Glomerular visceral epithelial cell (primary cell): Measurements from ENCODE around the gene NBR1.
"Not testable (repeated sequence)": the region's sequence is repeated elsewhere in the genome, so short reads cannot be mapped to it uniquely, and the experiment has no call there.

Experiments used
- DNase-seq: peaks from one replicate; pipeline ENCODE4 v3.0.0-alpha.2; 2016; ENCODE audit errors: extremely low spot score

Gene NBR1, protein sequence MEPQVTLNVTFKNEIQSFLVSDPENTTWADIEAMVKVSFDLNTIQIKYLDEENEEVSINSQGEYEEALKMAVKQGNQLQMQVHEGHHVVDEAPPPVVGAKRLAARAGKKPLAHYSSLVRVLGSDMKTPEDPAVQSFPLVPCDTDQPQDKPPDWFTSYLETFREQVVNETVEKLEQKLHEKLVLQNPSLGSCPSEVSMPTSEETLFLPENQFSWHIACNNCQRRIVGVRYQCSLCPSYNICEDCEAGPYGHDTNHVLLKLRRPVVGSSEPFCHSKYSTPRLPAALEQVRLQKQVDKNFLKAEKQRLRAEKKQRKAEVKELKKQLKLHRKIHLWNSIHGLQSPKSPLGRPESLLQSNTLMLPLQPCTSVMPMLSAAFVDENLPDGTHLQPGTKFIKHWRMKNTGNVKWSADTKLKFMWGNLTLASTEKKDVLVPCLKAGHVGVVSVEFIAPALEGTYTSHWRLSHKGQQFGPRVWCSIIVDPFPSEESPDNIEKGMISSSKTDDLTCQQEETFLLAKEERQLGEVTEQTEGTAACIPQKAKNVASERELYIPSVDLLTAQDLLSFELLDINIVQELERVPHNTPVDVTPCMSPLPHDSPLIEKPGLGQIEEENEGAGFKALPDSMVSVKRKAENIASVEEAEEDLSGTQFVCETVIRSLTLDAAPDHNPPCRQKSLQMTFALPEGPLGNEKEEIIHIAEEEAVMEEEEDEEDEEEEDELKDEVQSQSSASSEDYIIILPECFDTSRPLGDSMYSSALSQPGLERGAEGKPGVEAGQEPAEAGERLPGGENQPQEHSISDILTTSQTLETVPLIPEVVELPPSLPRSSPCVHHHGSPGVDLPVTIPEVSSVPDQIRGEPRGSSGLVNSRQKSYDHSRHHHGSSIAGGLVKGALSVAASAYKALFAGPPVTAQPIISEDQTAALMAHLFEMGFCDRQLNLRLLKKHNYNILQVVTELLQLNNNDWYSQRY

GRCh38 chr17:43170766-43171585 lies at the start of gene NBR1:
Gene NBR1, plus strand, starts transcription at chr17:43171214. Its CDS starts 4,586 bp downstream, at chr17:43175800.
- DNase-seq = peak; percentile 97

DNA sequence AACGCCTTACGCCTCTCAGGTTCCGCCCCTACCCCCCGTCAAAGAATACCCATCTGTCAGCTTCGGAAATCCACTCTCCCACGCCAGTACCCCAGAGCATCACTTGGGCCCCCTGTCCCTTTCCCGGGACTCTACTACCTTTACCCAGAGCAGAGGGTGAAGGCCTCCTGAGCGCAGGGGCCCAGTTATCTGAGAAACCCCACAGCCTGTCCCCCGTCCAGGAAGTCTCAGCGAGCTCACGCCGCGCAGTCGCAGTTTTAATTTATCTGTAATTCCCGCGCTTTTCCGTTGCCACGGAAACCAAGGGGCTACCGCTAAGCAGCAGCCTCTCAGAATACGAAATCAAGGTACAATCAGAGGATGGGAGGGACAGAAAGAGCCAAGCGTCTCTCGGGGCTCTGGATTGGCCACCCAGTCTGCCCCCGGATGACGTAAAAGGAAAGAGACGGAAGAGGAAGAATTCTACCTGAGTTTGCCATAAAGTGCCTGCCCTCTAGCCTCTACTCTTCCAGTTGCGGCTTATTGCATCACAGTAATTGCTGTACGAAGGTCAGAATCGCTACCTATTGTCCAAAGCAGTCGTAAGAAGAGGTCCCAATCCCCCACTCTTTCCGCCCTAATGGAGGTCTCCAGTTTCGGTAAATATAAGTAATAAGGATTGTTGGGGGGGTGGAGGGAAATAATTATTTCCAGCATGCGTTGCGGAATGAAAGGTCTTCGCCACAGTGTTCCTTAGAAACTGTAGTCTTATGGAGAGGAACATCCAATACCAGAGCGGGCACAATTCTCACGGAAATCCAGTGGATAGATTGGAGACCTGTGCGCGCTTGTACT lies 45.7 kb upstream of the NBR1 start, which contains the start of gene BRCA1:
Gene BRCA1 (minus strand): TSS at position 232 of the 834 bp plus-strand sequence. CDS start 1,268 bp downstream, outside the sequence.
- peak; percentile 99 for DNase-seq

DNA sequence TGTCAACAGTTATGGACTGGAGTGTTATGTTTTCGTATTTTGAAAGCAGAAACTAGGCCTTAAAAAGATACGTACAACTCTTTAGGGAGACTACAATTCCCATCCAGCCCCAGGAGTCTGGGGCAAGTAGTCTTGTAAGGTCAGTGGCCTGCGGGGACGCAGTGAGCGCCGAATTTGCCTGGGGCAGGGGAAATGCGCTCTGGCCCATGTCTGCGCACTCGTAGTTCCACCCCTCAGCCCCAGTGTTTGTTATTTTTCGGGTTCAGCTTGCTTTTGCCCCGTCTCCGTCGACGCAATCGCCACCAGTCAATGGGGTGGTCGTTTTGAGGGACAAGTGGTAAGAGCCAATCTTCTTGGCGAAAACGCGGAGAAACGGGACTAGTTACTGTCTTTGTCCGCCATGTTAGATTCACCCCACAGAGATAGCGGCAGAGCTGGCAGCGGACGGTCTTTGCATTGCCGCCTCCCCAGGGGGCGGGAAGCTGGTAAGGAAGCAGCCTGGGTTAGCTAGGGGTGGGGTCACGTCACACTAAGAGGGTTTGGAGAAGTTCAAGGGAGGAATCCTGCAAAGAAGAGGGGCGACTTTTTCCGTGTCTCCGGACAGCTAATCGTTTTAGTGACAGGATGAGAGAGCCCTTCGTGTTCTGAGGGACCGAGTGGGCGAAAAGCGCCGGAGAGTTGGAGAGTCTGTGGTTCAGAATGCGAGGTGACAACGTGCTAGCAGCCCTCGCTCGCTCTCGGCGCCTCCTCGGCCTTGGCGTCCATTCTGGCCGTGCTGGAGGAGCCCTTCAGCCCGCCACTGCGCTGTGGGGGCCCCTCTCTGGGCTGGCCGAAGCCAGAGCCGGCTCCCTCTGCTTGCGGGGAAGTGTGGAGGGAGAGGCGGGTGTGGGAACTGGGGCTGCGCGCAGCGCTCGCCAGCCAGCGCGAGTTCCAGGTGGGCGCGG lies 44.8 kb upstream of the NBR1 start:
- DNase-seq = no peak

GRCh38 chr17:43126911-43127290 lies 44.1 kb upstream of the NBR1 start:
- DNase-seq = no peak

GRCh38 chr17:43127333-43127876 lies 43.6 kb upstream of the NBR1 start:
- not testable (repeated sequence) for DNase-seq

DNA sequence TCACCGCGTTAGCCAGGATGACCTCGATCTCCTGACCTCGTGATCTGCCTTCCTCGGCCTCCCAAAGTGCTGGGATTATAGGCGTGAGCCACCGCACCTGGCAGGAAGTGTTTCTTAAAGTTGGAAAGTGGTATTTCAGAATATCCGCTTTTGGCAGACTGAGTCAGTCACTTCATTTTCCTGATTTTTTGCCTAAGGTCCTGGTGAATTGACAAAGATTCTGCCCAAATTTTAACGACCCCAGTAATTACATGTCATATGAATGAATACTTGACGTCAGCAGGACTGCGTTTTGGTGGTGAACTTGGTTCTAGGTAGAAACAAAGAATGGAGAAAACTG lies 41.4 kb upstream of the NBR1 start:
- DNase-seq = no peak

- no peak for DNase-seq
Measured at GRCh38 chr17:43132117-43132516, 38.9 kb upstream of the NBR1 start.

DNA sequence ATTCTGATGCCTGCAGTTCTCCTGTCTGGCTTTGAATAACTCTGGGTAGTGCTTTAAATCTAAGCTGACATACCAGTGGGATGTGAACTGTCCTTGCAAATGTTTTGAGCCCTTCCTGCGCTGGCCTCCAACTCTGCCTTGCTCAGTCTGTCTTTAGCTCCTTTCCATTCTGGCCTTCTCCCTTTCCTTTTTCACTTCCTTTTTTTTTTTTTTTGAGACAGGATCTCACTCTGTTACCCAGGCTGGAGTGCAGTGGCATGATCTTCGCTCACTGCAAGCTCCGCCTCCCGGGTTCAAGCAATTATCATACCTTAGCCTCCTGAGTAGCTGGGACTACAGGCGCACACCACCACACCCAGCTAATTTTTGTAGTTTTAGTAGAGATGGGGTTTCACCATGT lies 37.6 kb upstream of the NBR1 start:
- DNase-seq = not testable (repeated sequence)

DNA sequence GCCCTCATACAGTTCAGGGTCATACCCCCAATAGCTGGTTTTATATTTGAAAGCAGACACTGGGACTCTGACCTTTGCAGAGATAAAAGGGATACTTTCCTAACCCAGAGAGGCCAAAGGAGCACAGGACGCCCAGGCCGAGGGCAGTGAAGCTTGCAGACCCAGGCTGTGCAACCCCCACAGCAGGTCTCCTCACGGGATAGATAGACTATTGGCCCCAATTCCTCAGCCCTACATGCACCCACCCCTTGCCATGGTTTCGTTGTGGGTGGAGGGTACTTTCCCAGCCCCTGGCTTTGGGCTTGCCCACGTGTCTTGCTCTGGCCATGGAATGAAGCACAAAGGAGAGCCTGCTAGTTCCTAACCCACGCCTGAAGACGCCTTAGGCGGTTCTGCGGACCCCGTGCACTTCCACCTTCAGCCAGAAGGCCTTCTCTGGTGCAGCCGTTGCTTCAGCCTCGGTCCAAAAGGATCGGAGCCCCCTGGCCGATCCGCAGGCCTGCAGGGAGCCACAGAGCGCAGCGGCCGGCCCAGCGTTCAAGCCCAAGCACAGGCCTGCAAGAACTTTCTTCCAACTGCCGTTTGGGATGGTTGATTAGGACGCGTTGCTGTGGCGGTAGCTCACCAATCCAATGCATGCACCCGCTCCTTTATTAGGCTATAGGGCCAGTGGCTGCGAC lies 36.1 kb upstream of the NBR1 start:
- no peak for DNase-seq

GRCh38 chr17:43135454-43135819 lies 35.6 kb upstream of the NBR1 start:
- no peak for DNase-seq

DNA sequence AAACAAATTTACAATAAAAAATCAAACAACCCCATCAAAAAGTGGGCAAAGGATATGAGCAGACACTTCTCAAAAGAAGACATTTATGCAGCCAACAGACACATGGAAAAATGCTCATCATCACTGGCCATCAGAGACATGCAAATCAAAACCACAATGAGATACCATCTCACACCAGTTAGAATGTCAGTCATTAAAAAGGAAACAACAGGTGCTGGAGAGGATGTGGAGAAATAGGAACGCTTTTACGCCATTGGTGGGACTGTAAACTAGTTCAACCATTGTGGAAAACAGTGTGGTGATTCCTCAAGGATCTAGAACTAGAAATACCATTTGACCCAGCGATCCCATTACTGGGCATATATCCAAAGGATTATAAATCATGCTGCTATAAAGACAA lies 34.4 kb upstream of the NBR1 start:
- not testable (repeated sequence) for DNase-seq

GRCh38 chr17:43138531-43138930 lies 32.5 kb upstream of the NBR1 start:
- not testable (repeated sequence) for DNase-seq

- no peak for DNase-seq
Measured at GRCh38 chr17:43140396-43141332, 30.4 kb upstream of the NBR1 start.

DNA sequence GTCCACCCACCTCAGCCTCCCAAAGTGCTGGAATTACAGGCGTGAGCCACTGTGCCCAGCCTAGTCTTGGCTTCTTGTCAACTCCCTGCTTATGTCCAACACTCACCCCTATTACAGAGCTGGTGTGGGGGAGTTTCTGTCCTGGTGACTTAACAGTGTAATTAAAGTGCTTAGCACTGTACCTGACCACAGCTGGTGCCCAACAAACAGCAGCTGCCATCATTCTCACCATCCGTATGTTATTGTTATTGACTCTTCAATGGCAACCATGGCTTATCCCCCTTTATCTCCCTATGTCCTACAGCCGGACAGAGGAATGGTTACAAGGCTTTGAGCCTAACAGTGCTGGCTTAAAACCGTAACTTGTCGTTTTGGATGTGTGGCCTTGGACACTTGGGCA lies 28.9 kb upstream of the NBR1 start:
- DNase-seq = no peak

- DNase-seq = no peak
Measured at GRCh38 chr17:43143201-43143600, 27.8 kb upstream of the NBR1 start.

DNA sequence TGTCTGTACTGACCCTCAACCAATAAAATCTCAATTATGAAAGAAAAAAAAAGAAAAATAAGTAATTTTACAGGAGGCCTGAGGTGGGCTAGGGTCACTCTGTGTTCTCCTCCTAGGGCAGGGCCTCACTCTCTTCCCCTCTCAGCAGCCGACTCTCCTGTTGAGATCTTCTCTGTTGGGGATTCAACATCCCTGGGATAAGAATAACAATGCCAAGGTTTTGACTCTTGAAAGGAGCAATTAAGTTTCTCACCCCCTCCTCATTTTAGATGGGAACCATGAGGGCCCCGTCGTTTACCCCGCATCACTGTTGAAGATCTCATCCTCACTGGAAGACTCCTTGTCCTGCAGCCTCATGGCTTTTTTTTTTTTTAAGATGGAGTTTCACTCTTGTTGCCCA lies 24.4 kb upstream of the NBR1 start:
- DNase-seq = no peak

DNA sequence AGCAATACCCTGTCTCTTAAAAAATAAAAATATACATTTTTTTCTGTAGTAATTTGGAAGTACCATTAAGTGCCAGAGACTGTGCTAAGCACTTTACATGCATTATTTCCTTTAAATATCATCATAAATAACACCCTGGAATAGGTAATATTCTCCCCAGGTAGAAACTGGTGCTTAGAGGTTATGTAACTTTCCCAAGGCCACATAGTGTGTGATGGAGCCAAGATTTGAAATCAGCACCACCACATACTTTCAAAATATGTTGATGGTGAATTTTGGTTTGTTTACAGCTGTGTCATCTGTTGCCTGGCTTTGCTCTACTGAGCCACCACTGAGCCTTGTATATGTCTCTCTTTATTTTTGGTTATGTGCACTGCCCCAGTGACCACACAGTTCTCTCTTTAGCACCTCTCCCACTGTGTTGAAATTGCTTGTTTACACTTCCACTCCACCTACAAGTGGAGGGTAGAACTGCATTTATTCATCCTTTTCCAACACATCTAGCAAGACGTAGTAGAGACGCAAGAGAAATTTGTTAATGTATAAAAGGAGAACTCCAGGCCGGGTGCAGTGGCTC lies 19.0 kb upstream of the NBR1 start:
- DNase-seq = no peak
